OCI-LY1 (cell line): Measurements from ENCODE around the gene CACNB2.
"Not testable (repeated sequence)": the region's sequence is repeated elsewhere in the genome, so short reads cannot be mapped to it uniquely, and the experiment has no call there.

Experiments
- H2AFZ ChIP-seq: fragments of 200-600 bp; sonication (generic), shearing (Covaris generic); 2 replicates; pipeline ENCODE4 v1.6.0; 2014; ENCODE audit warnings: antibody characterized with exemption, mild to moderate bottlenecking, low read length
- H3F3A ChIP-seq: fragments of 200-600 bp; sonication (generic), shearing (Covaris generic); 2 replicates; pipeline ENCODE4 v1.6.0; 2014; ENCODE audit warnings: mild to moderate bottlenecking, antibody characterized with exemption, low read length, moderate library complexity; ENCODE audit not compliant: insufficient read depth
- H3K27ac ChIP-seq: fragments of 200-600 bp; sonication (generic); 2 replicates; pipeline ENCODE4 v1.5.1; 2014; ENCODE audit warnings: low read length, mixed run types, mild to moderate bottlenecking, low read depth; ENCODE audit not compliant: poor library complexity, severe bottlenecking
- H3K27me3 ChIP-seq: fragments of 200-600 bp; sonication (generic); 2 replicates; pipeline ENCODE4 v1.6.0; 2014; ENCODE audit warnings: antibody characterized with exemption, mild to moderate bottlenecking, low read length, moderate library complexity; ENCODE audit not compliant: insufficient read depth
- H3K36me3 ChIP-seq: fragments of 200-600 bp; sonication (generic); 2 replicates; pipeline ENCODE4 v1.6.1; 2014; ENCODE audit warnings: mild to moderate bottlenecking, antibody characterized with exemption, low read length, moderate library complexity, mixed read lengths; ENCODE audit not compliant: insufficient read depth
- H3K4me1 ChIP-seq: fragments of 200-600 bp; sonication (generic); 2 replicates; pipeline ENCODE4 v1.5.1; 2014; ENCODE audit warnings: mild to moderate bottlenecking, low read length, moderate library complexity; ENCODE audit not compliant: insufficient read depth, severe bottlenecking
- H3K4me2 ChIP-seq: fragments of 200-600 bp; sonication (generic), shearing (Covaris generic); 2 replicates; pipeline ENCODE4 v1.6.1; 2014; ENCODE audit warnings: low read length
- H3K4me3 ChIP-seq: fragments of 200-600 bp; sonication (generic); 2 replicates; pipeline ENCODE4 v1.5.1; 2014; ENCODE audit warnings: low read length, low read depth, mild to moderate bottlenecking, mixed read lengths; ENCODE audit not compliant: poor library complexity, severe bottlenecking
- H3K79me2 ChIP-seq: fragments of 200-600 bp; shearing (Covaris generic); 2 replicates; pipeline ENCODE4 v1.6.1; 2016; ENCODE audit warnings: mixed run types, low read length, mixed read lengths; ENCODE audit not compliant: insufficient read depth
- H3K9ac ChIP-seq: fragments of 200-600 bp; sonication (generic), shearing (Covaris generic); 2 replicates; pipeline ENCODE4 v1.6.1; 2014; ENCODE audit warnings: mild to moderate bottlenecking, low read length, mixed read lengths
- H3K9me2 ChIP-seq: fragments of 200-600 bp; sonication (generic), shearing (Covaris generic); 2 replicates; pipeline ENCODE4 v1.6.1; 2014; ENCODE audit warnings: low read depth, mild to moderate bottlenecking, low read length, mixed read lengths
- H3K9me3 ChIP-seq: fragments of 200-600 bp; shearing (Covaris generic); 2 replicates; pipeline ENCODE4 v1.6.1; 2014; ENCODE audit warnings: low read length, mixed read lengths
- H4K20me1 ChIP-seq: fragments of 200-600 bp; sonication (generic), shearing (Covaris generic); 2 replicates; pipeline ENCODE4 v1.6.0; 2016; ENCODE audit warnings: mild to moderate bottlenecking, low read length; ENCODE audit not compliant: insufficient read depth
- EZH2 ChIP-seq: fragments of 200-600 bp; sonication (generic), shearing (Covaris generic); IDR thresholded peaks from 2 replicates; pipeline ENCODE4 v1.8.0; 2017; ENCODE audit warnings: borderline replicate concordance, mixed run types, mild to moderate bottlenecking, antibody characterized with exemption, low read length, moderate library complexity, mixed read lengths
- TF ChIP-seq, protein P1 (sequence below): fragments of 200-600 bp; sonication (generic), shearing (Covaris generic); IDR thresholded peaks from 2 replicates; pipeline ENCODE4 v1.5.1; 2017; ENCODE audit warnings: mild to moderate bottlenecking, antibody characterized with exemption, low read length, moderate library complexity, mixed read lengths

CACNB2 gene

DNA sequence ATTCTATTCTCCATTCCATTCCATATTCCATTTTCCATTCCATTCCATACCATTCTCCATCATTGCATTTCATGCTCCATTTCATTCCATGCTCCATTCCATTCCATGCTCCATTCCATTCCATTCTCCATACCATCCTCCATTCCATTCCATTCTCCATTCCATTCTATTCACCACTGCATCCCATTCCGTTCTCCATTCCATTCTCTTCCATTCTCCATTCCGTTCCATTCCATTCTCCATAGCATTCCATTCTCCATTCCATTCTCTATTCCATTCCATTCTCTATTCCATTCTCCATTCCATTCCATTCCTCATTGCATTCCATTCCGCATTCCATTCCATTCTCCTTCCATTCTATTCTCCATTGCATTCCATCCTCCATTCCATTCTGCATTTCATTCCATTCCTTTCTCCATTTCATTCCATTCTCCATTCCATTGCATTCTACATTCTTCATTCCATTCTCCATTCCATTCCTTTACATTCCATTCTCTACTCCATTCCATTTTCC, 427.2 kb downstream of the CACNB2 start:
- Histone ChIP-seq H3K79me2 (no peaks in the 10 kb centered on the region), H2AFZ (no peak overlapping the region), H3K9me2 (no peaks in the 10 kb centered on the region), H4K20me1 (no peaks in the 10 kb centered on the region), H3K27me3 (no peaks in the 10 kb centered on the region), H3K9ac (no peak overlapping the region), H3K27ac (no peak overlapping the region), H3F3A (no peaks in the 10 kb centered on the region), H3K36me3 (peaks cover under 1% of the 10 kb centered on the region; the same call in 1 of the 2 replicates), H3K4me3 (no peak overlapping the region), H3K9me3 (peaks cover 23% of the 10 kb centered on the region), H3K4me1 (no peaks in the 10 kb centered on the region), H3K4me2 (no peak overlapping the region)
- TF ChIP-seq EZH2: no peak
- TF ChIP-seq, protein P1, sequence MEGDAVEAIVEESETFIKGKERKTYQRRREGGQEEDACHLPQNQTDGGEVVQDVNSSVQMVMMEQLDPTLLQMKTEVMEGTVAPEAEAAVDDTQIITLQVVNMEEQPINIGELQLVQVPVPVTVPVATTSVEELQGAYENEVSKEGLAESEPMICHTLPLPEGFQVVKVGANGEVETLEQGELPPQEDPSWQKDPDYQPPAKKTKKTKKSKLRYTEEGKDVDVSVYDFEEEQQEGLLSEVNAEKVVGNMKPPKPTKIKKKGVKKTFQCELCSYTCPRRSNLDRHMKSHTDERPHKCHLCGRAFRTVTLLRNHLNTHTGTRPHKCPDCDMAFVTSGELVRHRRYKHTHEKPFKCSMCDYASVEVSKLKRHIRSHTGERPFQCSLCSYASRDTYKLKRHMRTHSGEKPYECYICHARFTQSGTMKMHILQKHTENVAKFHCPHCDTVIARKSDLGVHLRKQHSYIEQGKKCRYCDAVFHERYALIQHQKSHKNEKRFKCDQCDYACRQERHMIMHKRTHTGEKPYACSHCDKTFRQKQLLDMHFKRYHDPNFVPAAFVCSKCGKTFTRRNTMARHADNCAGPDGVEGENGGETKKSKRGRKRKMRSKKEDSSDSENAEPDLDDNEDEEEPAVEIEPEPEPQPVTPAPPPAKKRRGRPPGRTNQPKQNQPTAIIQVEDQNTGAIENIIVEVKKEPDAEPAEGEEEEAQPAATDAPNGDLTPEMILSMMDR: no peak

DNA sequence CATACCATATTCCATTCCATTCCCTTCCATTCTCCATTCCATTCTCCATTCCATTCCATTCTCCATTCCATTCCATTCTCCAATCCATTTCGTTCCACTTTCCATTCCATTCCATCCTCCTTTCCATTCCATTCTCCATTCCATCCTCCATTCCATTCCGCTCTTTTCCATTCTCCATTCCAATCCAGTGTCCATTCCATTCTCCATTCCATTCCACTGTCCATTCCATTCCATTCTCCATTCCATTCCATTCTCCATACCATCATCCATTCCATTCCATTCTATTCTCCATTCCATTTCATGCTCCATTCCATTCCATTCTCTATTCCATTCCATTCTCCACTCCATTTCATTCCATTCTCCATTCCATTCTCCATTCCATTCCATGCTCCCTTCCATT, 430.2 kb downstream of the CACNB2 start:
- not testable (repeated sequence) for H4K20me1 ChIP-seq, H3F3A ChIP-seq, H3K27me3 ChIP-seq, H2AFZ ChIP-seq, H3K9me2 ChIP-seq, H3K79me2 ChIP-seq, H3K27ac ChIP-seq, H3K4me1 ChIP-seq, H3K36me3 ChIP-seq, H3K9ac ChIP-seq, H3K4me2 ChIP-seq, H3K4me3 ChIP-seq
- peaks cover 22% of the 10 kb centered on the region for H3K9me3 ChIP-seq

DNA sequence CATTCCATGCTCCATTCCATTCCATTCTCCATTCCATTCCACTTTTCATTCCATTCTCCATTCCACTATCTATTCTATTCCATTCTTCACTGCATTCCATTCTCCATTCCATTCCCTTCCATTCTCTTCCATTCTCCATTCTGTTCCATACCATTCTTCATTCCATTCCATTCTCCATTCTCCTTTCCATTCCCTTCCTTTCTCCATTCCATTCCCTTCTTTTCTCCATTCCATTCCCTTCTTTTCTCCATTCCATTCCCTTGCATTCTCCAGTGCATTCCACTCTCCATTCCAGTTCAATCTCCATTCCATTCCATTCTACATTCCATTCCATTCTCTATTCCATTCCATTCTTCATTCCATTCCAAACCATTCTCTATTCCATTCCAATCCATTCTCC, 430.9 kb downstream of the CACNB2 start:
- Histone ChIP-seq H3K9me2 (no peaks in the 10 kb centered on the region), H3K27ac (no peak overlapping the region), H3K9ac (no peak overlapping the region), H2AFZ (no peak overlapping the region), H3K27me3 (no peaks in the 10 kb centered on the region), H3K36me3 (peaks cover 2% of the 10 kb centered on the region; the same call in 1 of the 2 replicates), H4K20me1 (no peaks in the 10 kb centered on the region), H3K4me2 (no peak overlapping the region), H3F3A (no peaks in the 10 kb centered on the region), H3K4me1 (no peaks in the 10 kb centered on the region), H3K9me3 (peaks cover 18% of the 10 kb centered on the region), H3K79me2 (no peaks in the 10 kb centered on the region), H3K4me3 (no peak overlapping the region)
- TF ChIP-seq, protein P1: no peak
- TF ChIP-seq EZH2: no peak

- Histone ChIP-seq H3K4me3 (no peak overlapping the region), H3K4me2 (no peak overlapping the region), H3F3A (no peaks in the 10 kb centered on the region), H3K27me3 (no peaks in the 10 kb centered on the region), H3K27ac (no peak overlapping the region), H3K36me3 (peaks cover 5% of the 10 kb centered on the region; the same call in 1 of the 2 replicates), H3K9ac (no peak overlapping the region), H3K79me2 (no peaks in the 10 kb centered on the region), H4K20me1 (no peaks in the 10 kb centered on the region), H2AFZ (no peak overlapping the region), H3K9me3 (peaks cover 18% of the 10 kb centered on the region), H3K4me1 (no peaks in the 10 kb centered on the region), H3K9me2 (no peaks in the 10 kb centered on the region)
- TF ChIP-seq, protein P1: no peak
- no peak for TF ChIP-seq EZH2
Observed at GRCh38 chr10:18571780-18572179, 431.6 kb downstream of the CACNB2 start.
